SK-N-SH (cell line): ENCODE data around the gene TSSC4. TPM values are rescaled to one million over a fixed set of nuclear protein-coding genes. Genes with fewer than 3 reads are reported as not detected.

ENCODE experiments used
- CTCF ChIA-PET: fragments of 300-600, 350-600 bp; formaldehyde crosslinking; extraction: SDS; loops from one replicate; lab custom pipeline; 2021; lab: Yijun Ruan, JAX
- POLR2A ChIA-PET: fragments of 350-600 bp; sonication (Branson Sonifier 250); formaldehyde crosslinking; extraction: SDS; loops from one replicate; lab custom pipeline; 2020; ENCODE audit warnings: antibody characterized with exemption, inconsistent platforms; lab: Yijun Ruan, JAX
- DNase-seq: peaks from one replicate; pipeline ENCODE4 v3.0.0; 2012
- H2AFZ ChIP-seq: fragments of 200-600 bp; sonication (generic); 2 replicates; pipeline ENCODE4 v1.8.1; 2016; ENCODE audit warnings: antibody characterized with exemption, mild to moderate bottlenecking, low read depth
- H3F3A ChIP-seq: fragments of 200-600 bp; sonication (generic); replicated peaks from 2 replicates; pipeline ENCODE3; 2016; ENCODE audit warnings: antibody characterized with exemption, mild to moderate bottlenecking; ENCODE audit not compliant: insufficient read depth
- H3K27ac ChIP-seq, 2 experiments: fragments of 200-500 bp in 1 of 2; fragments of 200-600 bp in 1 of 2; sonication (Bioruptor generic) in 1 of 2; sonication (generic), shearing (Covaris generic) in 1 of 2; 2 replicates each; pipeline versions ENCODE4 v1.5.1 to v1.6.1; 2014 to 2016; ENCODE audit warnings: low read depth in 2 of 2, inconsistent platforms in 1 of 2, low read length in 1 of 2, mild to moderate bottlenecking in 1 of 2, mixed read lengths in 1 of 2
- H3K27me3 ChIP-seq: fragments of 200-600 bp; sonication (generic), shearing (Covaris generic); 2 replicates; pipeline ENCODE4 v1.6.1; 2016; ENCODE audit warnings: mixed run types; ENCODE audit not compliant: insufficient read depth
- H3K36me3 ChIP-seq, 2 experiments: fragments of 200-500 bp in 1 of 2; fragments of 200-600 bp in 1 of 2; sonication (Bioruptor generic) in 1 of 2; sonication (generic) in 1 of 2; replicated peaks in 1 of 2; 2 replicates each; pipeline versions ENCODE3 to v1.5.1; 2014 to 2016; ENCODE audit warnings: low read length in 1 of 2, mild to moderate bottlenecking in 1 of 2; ENCODE audit not compliant: insufficient read depth in 2 of 2, control insufficient read depth in 1 of 2
- H3K4me1 ChIP-seq, 2 experiments: fragments of 200-500 bp in 1 of 2; fragments of 200-600 bp in 1 of 2; sonication (Bioruptor generic) in 1 of 2; sonication (generic), shearing (Covaris generic) in 1 of 2; 2 replicates each; pipeline versions ENCODE4 v1.5.1 to v1.6.1; 2014 to 2016; ENCODE audit warnings: low read depth in 1 of 2, low read length in 1 of 2, mixed run types in 1 of 2; ENCODE audit not compliant: insufficient read depth in 2 of 2, control insufficient read depth in 1 of 2
- H3K4me2 ChIP-seq: fragments of 200-600 bp; sonication (generic), shearing (Covaris generic); 2 replicates; pipeline ENCODE4 v1.6.1; 2017; ENCODE audit warnings: mixed run types
- H3K4me3 ChIP-seq, 2 experiments: fragments of 200-500 bp in 1 of 2; fragments of 200-600 bp in 1 of 2; sonication (Bioruptor generic) in 1 of 2; sonication (generic), shearing (Covaris generic) in 1 of 2; 2 replicates each; pipeline versions ENCODE4 v1.5.1 to v1.8.1; 2014 to 2016; ENCODE audit warnings: low read depth in 2 of 2, inconsistent platforms in 1 of 2, low read length in 1 of 2, mild to moderate bottlenecking in 1 of 2, mixed read lengths in 1 of 2, moderate library complexity in 1 of 2
- H3K79me2 ChIP-seq: fragments of 200-600 bp; sonication (generic); 2 replicates; pipeline ENCODE4 v1.8.1; 2017; ENCODE audit warnings: mild to moderate bottlenecking; ENCODE audit not compliant: insufficient read depth
- H3K9ac ChIP-seq: fragments of 200-600 bp; sonication (generic); 2 replicates; pipeline ENCODE4 v1.6.1; 2017; ENCODE audit warnings: mixed run types
- H3K9me2 ChIP-seq: fragments of 200-600 bp; sonication (generic); 2 replicates; pipeline ENCODE4 v1.6.1; 2017; ENCODE audit warnings: mixed run types
- H3K9me3 ChIP-seq: fragments of 200-600 bp; sonication (generic); 2 replicates; pipeline ENCODE4 v1.6.1; 2017; ENCODE audit warnings: mixed run types, mild to moderate bottlenecking, moderate library complexity
- H4K20me1 ChIP-seq: fragments of 200-600 bp; sonication (generic); 2 replicates; pipeline ENCODE4 v1.6.1; 2017; ENCODE audit warnings: mild to moderate bottlenecking, mixed run types; ENCODE audit not compliant: insufficient read depth
- EZH2phosphoT487 ChIP-seq: fragments of 200-600 bp; sonication (generic); IDR thresholded peaks from 2 replicates; pipeline ENCODE4 v1.6.1; 2017; ENCODE audit warnings: low read depth, mixed run types, mild to moderate bottlenecking, antibody characterized with exemption, moderate library complexity, borderline replicate concordance
- GABPA ChIP-seq: IDR thresholded peaks from 2 replicates; pipeline ENCODE4 v1.4.0; 2012; ENCODE audit warnings: low read depth, mild to moderate bottlenecking
- GATA2 ChIP-seq: sonication (generic); formaldehyde crosslinking; IDR thresholded peaks from 2 replicates; pipeline ENCODE4 v1.5.0; 2020; ENCODE audit warnings: mild to moderate bottlenecking, missing genetic modification reagents
- JUND ChIP-seq: IDR thresholded peaks from 2 replicates; pipeline ENCODE4 v1.4.0; 2012
- MEF2A ChIP-seq: IDR thresholded peaks from 2 replicates; pipeline ENCODE4 v1.4.0; 2012; ENCODE audit warnings: low read depth, borderline replicate concordance
- NFIC ChIP-seq: IDR thresholded peaks from 2 replicates; pipeline ENCODE4 v1.4.0; 2012; ENCODE audit warnings: borderline replicate concordance
- POLR2AphosphoS5 ChIP-seq: IDR thresholded peaks from 2 replicates; pipeline ENCODE4 v1.6.1; 2012; ENCODE audit warnings: low read depth, low read length
- RCOR1 ChIP-seq: fragments of 150-350 bp; IDR thresholded peaks from 2 replicates; pipeline ENCODE4 v1.6.1; 2017; ENCODE audit warnings: antibody characterized with exemption, low read length
- SIN3A ChIP-seq: IDR thresholded peaks from 2 replicates; pipeline ENCODE4 v1.6.1; 2012; ENCODE audit warnings: low read depth, mild to moderate bottlenecking, low read length, moderate library complexity, borderline replicate concordance
- WGBS: methylation state at CpG from one replicate; pipeline ENCODE4 v1.1.6; 2017; ENCODE audit warnings: low lambda C conversion rate; 5-methylcytosine and 5-hydroxymethylcytosine counted together
- polyA plus RNA-seq, 3 experiments: library from polyadenylated mRNA; depleted of rRNA; stranded (reverse); fragments of >200 nt; gene quantifications; 2 replicates each; pipeline ENCODE4 v1.2.3, GENCODE V29; 2012
- TF ChIP-seq, protein P1 (sequence below): fragments of 150-350 bp; IDR thresholded peaks from 2 replicates; pipeline ENCODE4 v1.6.1; 2016; ENCODE audit warnings: mild to moderate bottlenecking, low read depth, low read length
- TF ChIP-seq, protein P2 (sequence below): IDR thresholded peaks from 2 replicates; pipeline ENCODE4 v1.4.0; 2012; ENCODE audit warnings: low read depth, borderline replicate concordance
- TF ChIP-seq, protein P3 (sequence below): IDR thresholded peaks from 2 replicates; pipeline ENCODE4 v1.4.0; 2012; ENCODE audit warnings: low read depth
- TF ChIP-seq, protein P4 (sequence below): IDR thresholded peaks from 2 replicates; pipeline ENCODE4; 2012
- TF ChIP-seq, protein P5 (sequence below): fragments of 150-350 bp; IDR thresholded peaks from 2 replicates; pipeline ENCODE4 v1.6.1; 2017; ENCODE audit warnings: antibody characterized with exemption, low read length, low read depth, borderline replicate concordance

The TSSC4 gene
- polyA plus RNA-seq, 1 of the 3 experiments (the other 2 are of a cell fraction), result 45.1 TPM

DNA sequence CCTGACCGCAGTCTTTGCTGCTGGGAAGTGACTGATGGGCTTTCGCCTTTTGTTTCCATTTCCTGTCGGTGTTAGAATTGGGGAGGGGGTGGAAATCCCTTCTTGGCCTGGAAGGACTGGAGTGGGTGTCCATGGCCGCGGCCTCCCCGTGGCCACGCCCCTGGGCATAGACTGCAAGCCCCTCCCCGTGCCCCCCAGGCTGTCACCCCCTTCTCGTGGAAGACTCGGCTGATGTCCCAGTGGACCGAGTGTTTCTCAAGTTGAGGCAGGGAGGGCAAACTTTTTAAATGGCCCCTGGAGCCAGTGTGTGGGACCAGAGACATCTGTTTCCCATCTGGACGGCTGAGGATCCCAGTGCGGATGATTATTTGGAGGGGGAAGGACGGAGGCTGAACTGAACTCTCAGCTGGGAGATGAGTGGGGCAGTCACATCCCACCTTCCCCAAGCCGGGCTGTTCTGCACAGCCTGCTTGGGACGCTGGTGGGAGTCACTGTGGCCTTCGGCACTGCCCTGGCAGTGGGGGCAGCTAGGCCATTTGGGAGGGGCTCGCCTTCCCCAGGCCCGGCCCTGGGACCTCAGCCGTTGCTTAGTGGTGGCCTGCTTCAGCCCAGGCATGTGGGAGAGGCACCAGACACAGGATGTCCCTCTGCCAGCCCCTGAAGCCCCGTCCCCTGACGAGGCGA is 21.9 kb upstream of the TSSC4 start (continued):
- TF ChIP-seq SIN3A, result no peak
- TF ChIP-seq EZH2phosphoT487, result no peak
- TF ChIP-seq NFIC, result no peak

DNA sequence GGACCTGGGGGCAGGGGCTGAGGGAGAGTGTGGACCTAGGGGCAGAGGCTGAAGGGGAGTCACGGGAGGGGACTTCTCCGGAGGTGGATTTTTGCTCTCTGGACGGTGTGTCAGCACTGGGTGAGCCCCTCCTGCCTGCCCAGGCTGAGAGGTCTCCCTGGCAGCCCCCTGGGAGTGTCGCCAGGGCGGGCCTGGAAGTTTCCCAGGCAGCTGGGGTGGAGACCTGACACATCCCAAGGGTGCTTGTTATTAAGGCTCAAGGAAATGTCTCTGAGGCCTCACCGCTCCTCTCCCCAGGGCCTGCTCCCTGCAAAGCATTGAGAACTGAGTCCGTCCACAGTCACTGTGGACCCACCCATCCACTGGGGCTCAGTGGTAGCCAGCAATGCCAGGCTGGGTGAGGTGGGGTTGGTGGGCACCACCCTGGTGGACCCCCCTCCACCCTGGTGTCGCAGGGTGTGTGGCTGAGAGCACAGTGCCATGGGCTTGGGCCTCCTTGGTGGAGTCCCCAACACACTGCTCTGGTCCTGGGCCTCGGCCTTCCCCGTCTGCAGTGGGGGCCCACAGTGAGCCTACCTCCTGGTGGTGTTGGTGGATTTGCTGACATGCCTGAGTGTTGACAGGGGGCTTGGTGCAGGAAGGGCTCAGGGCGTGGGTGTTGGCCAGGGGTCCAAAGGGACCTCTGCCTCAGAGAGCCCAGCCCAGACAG is 20.9 kb upstream of the TSSC4 start:
- Histone ChIP-seq H3K4me2 (peak overlapping the region; percentile 37; the same call in 1 of the 2 replicates), H3K4me3 (no peak overlapping the region; a peak in 2 of 4 replicates), H3K27me3 (no peaks in the 10 kb centered on the region), H3K9ac (no peak overlapping the region), H2AFZ (no peak overlapping the region), H3K36me3 (no peaks in the 10 kb centered on the region), H3K27ac (no peak overlapping the region), H3K9me2 (no peaks in the 10 kb centered on the region), H3K79me2 (peaks cover 67% of the 10 kb centered on the region), H3K4me1 (peaks cover 0 to 18% of the 10 kb centered on the region in 2 experiments; a peak in 2 of 4 replicates), H3F3A (no peaks in the 10 kb centered on the region), H3K9me3 (no peaks in the 10 kb centered on the region), H4K20me1 (peaks cover 63% of the 10 kb centered on the region)
- WGBS, result 93% methylated on average over 8 of the region's 11 CpGs
- no peak for DNase-seq
- TF ChIP-seq NFIC (no peak), RCOR1 (no peak), MEF2A (no peak), JUND (no peak), POLR2AphosphoS5 (no peak), GATA2 (no peak), SIN3A (no peak), EZH2phosphoT487 (no peak), GABPA (no peak)
- TF ChIP-seq, protein P1, sequence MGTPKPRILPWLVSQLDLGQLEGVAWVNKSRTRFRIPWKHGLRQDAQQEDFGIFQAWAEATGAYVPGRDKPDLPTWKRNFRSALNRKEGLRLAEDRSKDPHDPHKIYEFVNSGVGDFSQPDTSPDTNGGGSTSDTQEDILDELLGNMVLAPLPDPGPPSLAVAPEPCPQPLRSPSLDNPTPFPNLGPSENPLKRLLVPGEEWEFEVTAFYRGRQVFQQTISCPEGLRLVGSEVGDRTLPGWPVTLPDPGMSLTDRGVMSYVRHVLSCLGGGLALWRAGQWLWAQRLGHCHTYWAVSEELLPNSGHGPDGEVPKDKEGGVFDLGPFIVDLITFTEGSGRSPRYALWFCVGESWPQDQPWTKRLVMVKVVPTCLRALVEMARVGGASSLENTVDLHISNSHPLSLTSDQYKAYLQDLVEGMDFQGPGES, result no peak
- TF ChIP-seq, protein P2, sequence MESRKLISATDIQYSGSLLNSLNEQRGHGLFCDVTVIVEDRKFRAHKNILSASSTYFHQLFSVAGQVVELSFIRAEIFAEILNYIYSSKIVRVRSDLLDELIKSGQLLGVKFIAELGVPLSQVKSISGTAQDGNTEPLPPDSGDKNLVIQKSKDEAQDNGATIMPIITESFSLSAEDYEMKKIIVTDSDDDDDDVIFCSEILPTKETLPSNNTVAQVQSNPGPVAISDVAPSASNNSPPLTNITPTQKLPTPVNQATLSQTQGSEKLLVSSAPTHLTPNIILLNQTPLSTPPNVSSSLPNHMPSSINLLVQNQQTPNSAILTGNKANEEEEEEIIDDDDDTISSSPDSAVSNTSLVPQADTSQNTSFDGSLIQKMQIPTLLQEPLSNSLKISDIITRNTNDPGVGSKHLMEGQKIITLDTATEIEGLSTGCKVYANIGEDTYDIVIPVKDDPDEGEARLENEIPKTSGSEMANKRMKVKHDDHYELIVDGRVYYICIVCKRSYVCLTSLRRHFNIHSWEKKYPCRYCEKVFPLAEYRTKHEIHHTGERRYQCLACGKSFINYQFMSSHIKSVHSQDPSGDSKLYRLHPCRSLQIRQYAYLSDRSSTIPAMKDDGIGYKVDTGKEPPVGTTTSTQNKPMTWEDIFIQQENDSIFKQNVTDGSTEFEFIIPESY, result no peak
- TF ChIP-seq, protein P3, sequence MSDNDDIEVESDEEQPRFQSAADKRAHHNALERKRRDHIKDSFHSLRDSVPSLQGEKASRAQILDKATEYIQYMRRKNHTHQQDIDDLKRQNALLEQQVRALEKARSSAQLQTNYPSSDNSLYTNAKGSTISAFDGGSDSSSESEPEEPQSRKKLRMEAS, result no peak
- TF ChIP-seq, protein P4, sequence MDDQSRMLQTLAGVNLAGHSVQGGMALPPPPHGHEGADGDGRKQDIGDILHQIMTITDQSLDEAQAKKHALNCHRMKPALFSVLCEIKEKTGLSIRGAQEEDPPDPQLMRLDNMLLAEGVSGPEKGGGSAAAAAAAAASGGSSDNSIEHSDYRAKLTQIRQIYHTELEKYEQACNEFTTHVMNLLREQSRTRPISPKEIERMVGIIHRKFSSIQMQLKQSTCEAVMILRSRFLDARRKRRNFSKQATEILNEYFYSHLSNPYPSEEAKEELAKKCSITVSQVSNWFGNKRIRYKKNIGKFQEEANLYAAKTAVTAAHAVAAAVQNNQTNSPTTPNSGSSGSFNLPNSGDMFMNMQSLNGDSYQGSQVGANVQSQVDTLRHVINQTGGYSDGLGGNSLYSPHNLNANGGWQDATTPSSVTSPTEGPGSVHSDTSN, result no peak
- TF ChIP-seq, protein P5, sequence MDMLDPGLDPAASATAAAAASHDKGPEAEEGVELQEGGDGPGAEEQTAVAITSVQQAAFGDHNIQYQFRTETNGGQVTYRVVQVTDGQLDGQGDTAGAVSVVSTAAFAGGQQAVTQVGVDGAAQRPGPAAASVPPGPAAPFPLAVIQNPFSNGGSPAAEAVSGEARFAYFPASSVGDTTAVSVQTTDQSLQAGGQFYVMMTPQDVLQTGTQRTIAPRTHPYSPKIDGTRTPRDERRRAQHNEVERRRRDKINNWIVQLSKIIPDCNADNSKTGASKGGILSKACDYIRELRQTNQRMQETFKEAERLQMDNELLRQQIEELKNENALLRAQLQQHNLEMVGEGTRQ, result no peak
- POLR2A ChIA-PET, result no interaction called here
- CTCF ChIA-PET, result interaction anchor here (0.7 to 2.6 kb wide), 2 partner anchors 13 to 41 kb away, joined by 3 to 9 read pairs; no protein-coding TSS in a partner anchor
